Bronchial epithelial cell (primary cell): ENCODE data around the gene VEZF1. TPM values are rescaled to one million over a fixed set of nuclear protein-coding genes. Genes with fewer than 3 reads are reported as not detected.

ENCODE experiments used
- DNase-seq: peaks from one replicate; pipeline ENCODE4 v3.0.0-alpha.2; 2010; ENCODE audit warnings: low read depth
- FAIRE-seq: peaks from 2 replicates; lab custom pipeline; 2011; peaks lifted over from hg19 to GRCh38; lab: Jason Lieb, UNC
- H3K27me3 ChIP-seq: 2 replicates; pipeline ENCODE4 v1.5.1; 2011; ENCODE audit warnings: low read length; ENCODE audit not compliant: control insufficient read depth, insufficient read depth
- H3K36me3 ChIP-seq: 2 replicates; pipeline ENCODE4 v1.5.1; 2011; ENCODE audit warnings: low read length; ENCODE audit not compliant: control insufficient read depth, insufficient read depth
- H3K4me3 ChIP-seq: 2 replicates; pipeline ENCODE4 v1.5.1; 2011; ENCODE audit warnings: mild to moderate bottlenecking, low read depth, low read length, control low read depth
- total RNA-seq: library from RNA; depleted of rRNA; stranded (reverse); fragments of >200 nt; gene quantifications from 2 replicates; pipeline ENCODE4 v1.2.1, GENCODE V29; 2014
- TF ChIP-seq, protein P1 (sequence below): IDR thresholded peaks from 2 replicates; pipeline ENCODE4 v1.5.1; 2011; ENCODE audit warnings: mild to moderate bottlenecking, moderate library complexity, low read length, control low read depth, inconsistent platforms; ENCODE audit not compliant: insufficient read depth, severe bottlenecking

VEZF1 gene
- total RNA-seq, 1 donor from 2014 or later = 23.2 TPM

- Histone ChIP-seq H3K36me3 (peaks cover 3% of the 10 kb centered on the region), H3K4me3 (peak overlapping the region; percentile 80), H3K27me3 (no peaks in the 10 kb centered on the region)
- no peak for FAIRE-seq
- TF ChIP-seq, protein P1, sequence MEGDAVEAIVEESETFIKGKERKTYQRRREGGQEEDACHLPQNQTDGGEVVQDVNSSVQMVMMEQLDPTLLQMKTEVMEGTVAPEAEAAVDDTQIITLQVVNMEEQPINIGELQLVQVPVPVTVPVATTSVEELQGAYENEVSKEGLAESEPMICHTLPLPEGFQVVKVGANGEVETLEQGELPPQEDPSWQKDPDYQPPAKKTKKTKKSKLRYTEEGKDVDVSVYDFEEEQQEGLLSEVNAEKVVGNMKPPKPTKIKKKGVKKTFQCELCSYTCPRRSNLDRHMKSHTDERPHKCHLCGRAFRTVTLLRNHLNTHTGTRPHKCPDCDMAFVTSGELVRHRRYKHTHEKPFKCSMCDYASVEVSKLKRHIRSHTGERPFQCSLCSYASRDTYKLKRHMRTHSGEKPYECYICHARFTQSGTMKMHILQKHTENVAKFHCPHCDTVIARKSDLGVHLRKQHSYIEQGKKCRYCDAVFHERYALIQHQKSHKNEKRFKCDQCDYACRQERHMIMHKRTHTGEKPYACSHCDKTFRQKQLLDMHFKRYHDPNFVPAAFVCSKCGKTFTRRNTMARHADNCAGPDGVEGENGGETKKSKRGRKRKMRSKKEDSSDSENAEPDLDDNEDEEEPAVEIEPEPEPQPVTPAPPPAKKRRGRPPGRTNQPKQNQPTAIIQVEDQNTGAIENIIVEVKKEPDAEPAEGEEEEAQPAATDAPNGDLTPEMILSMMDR = no peak
- DNase-seq = peak; percentile 59
Measured at GRCh38 chr17:57986841-57987580, 1.0 kb downstream of the VEZF1 start.

DNA sequence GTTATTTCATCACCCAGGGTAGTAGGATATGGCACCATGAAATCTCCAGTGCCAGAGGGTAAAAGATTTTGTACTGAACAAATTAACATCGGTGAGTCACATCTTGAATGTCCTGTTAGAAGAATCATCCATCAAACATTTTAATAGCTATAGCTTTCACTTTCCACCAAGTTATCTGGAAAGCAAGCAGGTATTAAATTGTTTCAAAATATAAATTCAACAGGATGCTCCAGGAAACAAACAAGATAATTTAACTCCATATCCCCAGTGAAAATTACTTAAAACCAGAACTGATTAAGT is 2.4 kb downstream of the VEZF1 start:
- TF ChIP-seq, protein P1 = no peak
- H3K27me3 ChIP-seq = no peaks in the 10 kb centered on the region
- FAIRE-seq = no peak
- peak; percentile 86 for DNase-seq
- H3K36me3 ChIP-seq = peaks cover 3% of the 10 kb centered on the region
- H3K4me3 ChIP-seq = no peak overlapping the region

GRCh38 chr17:57984936-57985674 is 2.9 kb downstream of the VEZF1 start:
- TF ChIP-seq, protein P1 = no peak
- FAIRE-seq (no peak), DNase-seq (no peak)
- peaks cover 3% of the 10 kb centered on the region for H3K36me3 ChIP-seq
- H3K4me3 ChIP-seq = no peak overlapping the region
- no peaks in the 10 kb centered on the region for H3K27me3 ChIP-seq

DNA sequence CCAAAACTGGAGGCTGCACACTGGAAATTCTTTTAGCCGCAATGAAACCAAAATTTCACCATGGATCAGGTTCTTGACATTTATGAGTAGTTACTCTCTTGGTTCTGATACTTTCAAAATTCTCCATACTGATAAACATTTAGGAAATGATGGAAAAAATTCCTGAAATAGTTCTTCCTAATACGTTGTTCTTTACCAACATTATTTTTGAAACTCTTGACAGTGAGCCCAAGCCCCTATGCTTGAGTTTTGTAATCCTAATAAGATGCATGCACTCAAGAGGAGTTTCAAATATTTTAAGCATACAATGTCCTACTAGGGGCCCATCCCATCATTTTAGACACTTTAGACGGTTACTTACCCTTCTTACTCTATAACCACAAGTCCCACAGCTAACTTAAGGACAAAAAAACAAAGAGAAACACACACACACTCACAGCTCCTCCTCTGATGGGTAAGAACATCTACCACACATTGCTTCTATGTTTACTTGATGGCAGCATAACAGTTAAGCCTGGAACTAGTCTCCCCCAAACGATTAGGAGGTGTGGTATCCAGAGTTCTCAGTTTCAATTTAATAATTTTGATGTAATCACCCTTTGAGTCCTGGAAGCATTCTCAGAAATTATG is 3.7 kb downstream of the VEZF1 start:
- FAIRE-seq (no peak), DNase-seq (no peak)
- TF ChIP-seq, protein P1 = no peak
- no peak overlapping the region for H3K4me3 ChIP-seq
- H3K36me3 ChIP-seq = peaks cover 5% of the 10 kb centered on the region
- no peaks in the 10 kb centered on the region for H3K27me3 ChIP-seq

DNA sequence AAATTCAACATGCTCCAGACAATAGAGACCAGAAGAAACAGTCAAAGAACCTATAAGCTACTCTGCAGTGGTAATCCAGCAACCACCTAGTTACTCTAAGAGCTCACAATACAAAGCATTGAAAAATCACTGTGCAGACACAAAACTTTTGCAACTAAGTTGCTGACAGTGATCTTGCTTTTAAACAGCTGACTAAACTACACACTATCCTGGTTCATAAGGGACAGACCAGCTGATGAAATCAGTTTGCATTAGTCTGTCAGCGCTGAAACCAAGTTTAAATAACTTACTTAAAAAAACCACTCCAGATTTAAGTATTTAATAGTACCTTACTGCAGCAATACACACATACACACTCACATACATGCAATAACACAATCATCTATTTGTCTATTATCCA is 4.6 kb downstream of the VEZF1 start:
- TF ChIP-seq, protein P1 = no peak
- no peak for DNase-seq
- peaks cover 8% of the 10 kb centered on the region for H3K36me3 ChIP-seq
- H3K27me3 ChIP-seq = no peaks in the 10 kb centered on the region
- FAIRE-seq = no peak
- H3K4me3 ChIP-seq = no peak overlapping the region
